Left lobe of liver (tissue), 2 donors: Measurements from ENCODE around the gene MAP2. TPM values are rescaled to one million over a fixed set of nuclear protein-coding genes. Genes with fewer than 3 reads are reported as not detected.

Experiments
- ATAC-seq: fragments of 200-7000 bp; cut with Tn5 transposase; one replicate; pipeline ENCODE4 v1.9.1; 2020; ENCODE audit warnings: mild to moderate bottlenecking, moderate library complexity
- DNase-seq: peaks from one replicate; pipeline ENCODE4 v3.0.0-alpha.2; 2020; ENCODE audit warnings: low spot score
- total RNA-seq: library from RNA; stranded (reverse); gene quantifications from one replicate; pipeline ENCODE4 v1.2.1, GENCODE V29; 2021
- donor health status: DM: no; HTN: no; CAD: no; lungs with moderate emphysema.
- donor health status: DM: no; HTN: yes; CAD: no.

Gene MAP2
- total RNA-seq, 1 donor from 2014 or later: 2.3 TPM

- no peak for ATAC-seq
- DNase-seq: no peak
Observed at GRCh38 chr2:209633911-209634310, 210.1 kb downstream of the MAP2 start.

GRCh38 chr2:209636076-209636475 is 212.2 kb downstream of the MAP2 start:
- no peak for DNase-seq
- ATAC-seq: no peak

GRCh38 chr2:209637293-209637692 is 213.4 kb downstream of the MAP2 start:
- ATAC-seq: no peak

GRCh38 chr2:209638346-209638745 is 214.5 kb downstream of the MAP2 start:
- no peak for ATAC-seq
- no peak for DNase-seq

More at GRCh38 chr2:209637293-209637692, 213.4 kb downstream of the MAP2 start:
- no peak for DNase-seq

GRCh38 chr2:209640358-209640757 is 216.5 kb downstream of the MAP2 start:
- DNase-seq (no peak), ATAC-seq (no peak)

- ATAC-seq (no peak), DNase-seq (no peak)
Observed at GRCh38 chr2:209642146-209642820, 218.4 kb downstream of the MAP2 start.

- ATAC-seq: no peak
- no peak for DNase-seq
Observed at GRCh38 chr2:209644842-209645241, 221.0 kb downstream of the MAP2 start.

- ATAC-seq: no peak
- DNase-seq: no peak
Observed at GRCh38 chr2:209648714-209649113, 224.9 kb downstream of the MAP2 start.

- ATAC-seq (no peak), DNase-seq (no peak)
Observed at GRCh38 chr2:209653134-209653533, 229.3 kb downstream of the MAP2 start.

GRCh38 chr2:209661286-209661894 is 237.5 kb downstream of the MAP2 start:
- DNase-seq: no peak

GRCh38 chr2:209662021-209662420 is 238.2 kb downstream of the MAP2 start:
- DNase-seq (no peak), ATAC-seq (no peak)

More at GRCh38 chr2:209661286-209661894, 237.5 kb downstream of the MAP2 start:
- ATAC-seq: no peak

- ATAC-seq: no peak
- DNase-seq: no peak
Observed at GRCh38 chr2:209663139-209663538, 239.3 kb downstream of the MAP2 start.

- ATAC-seq (no peak), DNase-seq (no peak)
Observed at GRCh38 chr2:209663656-209664055, 239.8 kb downstream of the MAP2 start.

GRCh38 chr2:209666296-209666695 is 242.4 kb downstream of the MAP2 start:
- no peak for DNase-seq

GRCh38 chr2:209671020-209671680 is 247.3 kb downstream of the MAP2 start:
- DNase-seq (no peak), ATAC-seq (no peak)

More at GRCh38 chr2:209666296-209666695, 242.4 kb downstream of the MAP2 start:
- ATAC-seq: no peak

- DNase-seq (no peak), ATAC-seq (no peak)
Observed at GRCh38 chr2:209673811-209674210, 250.0 kb downstream of the MAP2 start.

GRCh38 chr2:209680596-209680995 is 256.7 kb downstream of the MAP2 start:
- DNase-seq (no peak), ATAC-seq (no peak)

GRCh38 chr2:209681201-209681735 is 257.4 kb downstream of the MAP2 start:
- no peak for DNase-seq
- ATAC-seq: no peak

GRCh38 chr2:209682646-209683045 is 258.8 kb downstream of the MAP2 start:
- ATAC-seq (no peak), DNase-seq (no peak)

GRCh38 chr2:209685340-209685739 is 261.5 kb downstream of the MAP2 start:
- DNase-seq: no peak
- ATAC-seq: no peak

- DNase-seq (no peak), ATAC-seq (no peak)
Observed at GRCh38 chr2:209685963-209686362, 262.1 kb downstream of the MAP2 start.

GRCh38 chr2:209686448-209686847 is 262.6 kb downstream of the MAP2 start:
- DNase-seq (no peak), ATAC-seq (no peak)
